Tibial nerve (tissue), 4 donors: ENCODE data around the gene CAPN11.

ENCODE experiments used
- CTCF ChIP-seq, 5 experiments: fragments of 200-600 bp in 3 of 5; fragments of 450-650 bp in 2 of 5; sonication (generic) in 3 of 5; IDR thresholded peaks; one replicate each; pipeline ENCODE4 v1.5.1; 2016 to 2019; ENCODE audit warnings: antibody characterized with exemption in 5 of 5, mild to moderate bottlenecking in 3 of 5, moderate library complexity in 2 of 5
- EP300 ChIP-seq, 2 donors: sonication (generic); formaldehyde crosslinking; IDR thresholded peaks; one replicate each; pipeline ENCODE4 v1.6.1; 2017; ENCODE audit warnings: antibody characterized with exemption in 2 of 2, mild to moderate bottlenecking in 1 of 2
- POLR2A ChIP-seq, 2 donors: fragments of 450-650 bp; IDR thresholded peaks; one replicate each; pipeline ENCODE4 v1.6.1; 2017; ENCODE audit warnings: antibody characterized with exemption in 2 of 2, mild to moderate bottlenecking in 2 of 2, moderate library complexity in 2 of 2

DNA sequence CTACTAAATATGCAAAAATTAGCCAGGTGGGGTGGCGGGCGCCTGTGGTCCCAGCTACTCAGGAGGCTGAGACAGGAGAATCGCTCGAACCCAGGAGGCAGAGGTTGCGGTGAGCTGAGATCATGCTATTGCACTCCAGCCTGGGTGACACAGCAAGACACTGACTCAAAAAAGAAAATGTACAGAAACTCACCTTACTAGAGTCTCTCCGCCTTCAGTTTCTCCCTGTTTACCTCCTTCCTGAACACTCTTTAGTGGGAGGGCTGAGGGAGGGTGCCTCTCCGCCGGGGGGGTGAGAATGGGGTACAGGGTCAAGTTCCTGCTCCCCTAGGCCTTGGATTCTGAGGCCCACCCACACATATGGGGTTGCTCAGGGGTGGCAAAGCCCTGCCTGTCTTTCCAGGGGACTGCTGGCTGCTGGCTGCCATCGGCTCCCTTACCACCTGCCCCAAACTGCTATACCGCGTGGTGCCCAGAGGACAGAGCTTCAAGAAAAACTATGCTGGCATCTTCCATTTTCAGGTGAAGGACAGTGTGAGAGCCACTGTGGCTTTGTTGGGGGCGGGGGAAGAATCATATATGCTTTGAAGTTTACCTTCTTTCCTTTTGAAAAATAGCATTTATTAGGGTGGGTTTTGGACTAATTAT is 13.4 kb downstream of the CAPN11 start:
- TF ChIP-seq CTCF (IDR thresholded peaks at IDR 0.05), result no peak
- no peak for TF ChIP-seq POLR2A (IDR thresholded peaks at IDR 0.05)
- no peak for TF ChIP-seq EP300 (IDR thresholded peaks at IDR 0.05)
